Activated B cell treated with CpG ODN at 0.5 μM for 24 hours (primary cell): ENCODE results near the gene MYO18B. TPM values are rescaled to one million over a fixed set of nuclear protein-coding genes. Genes with fewer than 3 reads are reported as not detected.

Experiments used
- ATAC-seq: fragments of 200-7000 bp; cut with Tn5 transposase; one replicate; pipeline ENCODE4 v1.10.0; 2021; ENCODE audit warnings: low read depth, mild to moderate bottlenecking, moderate library complexity
- CTCF ChIA-PET: fragments of 350-600 bp; sonication (Branson Sonifier 250); formaldehyde crosslinking; loops from one replicate; lab custom pipeline; 2021; ENCODE audit warnings: antibody characterized with exemption; lab: Charles Lee
- POLR2A ChIA-PET: fragments of 350-600 bp; sonication (Branson Sonifier 250); formaldehyde crosslinking; loops from one replicate; lab custom pipeline; 2021; ENCODE audit warnings: antibody characterized with exemption; lab: Charles Lee
- DNase-seq: peaks from one replicate; pipeline ENCODE4 v3.0.0; 2022
- H3K27ac Mint-ChIP-seq: one replicate; pipeline ENCODE4 v1.8.0; 2020; ENCODE audit warnings: mixed read lengths
- H3K27me3 Mint-ChIP-seq: one replicate; pipeline ENCODE4 v1.8.0; 2021; ENCODE audit warnings: mixed read lengths
- H3K36me3 Mint-ChIP-seq: one replicate; pipeline ENCODE4 v1.8.0; 2021; ENCODE audit warnings: low read depth, mixed read lengths
- H3K4me1 Mint-ChIP-seq: one replicate; pipeline ENCODE4 v1.8.0; 2021; ENCODE audit warnings: mixed read lengths
- H3K4me3 Mint-ChIP-seq: one replicate; pipeline ENCODE4 v1.8.0; 2020; ENCODE audit warnings: mild to moderate bottlenecking, mixed read lengths
- H3K9me3 Mint-ChIP-seq: one replicate; pipeline ENCODE4 v1.8.0; 2020; ENCODE audit warnings: mixed read lengths
- intact Hi-C: fragments of 100-400 bp; cut with micrococcal nuclease; formaldehyde crosslinking; loops from one replicate; pipeline ENCODE4 v1.15.1; 2024
- total RNA-seq: library from RNA; stranded (reverse); gene quantifications from 2 replicates; pipeline ENCODE4 v1.2.3, GENCODE V29; 2022
- TF ChIP-seq, protein P1 (sequence below): fragments of 200-600 bp; IDR thresholded peaks from one replicate; pipeline ENCODE4 v1.8.0; 2022; ENCODE audit warnings: antibody characterized with exemption, mild to moderate bottlenecking

Gene MYO18B
- total RNA-seq, 1 donor from 2014 or later: 0.27 TPM

- H3K9me3 Mint-ChIP-seq: no peaks in the 10 kb centered on the region
- H3K27me3 Mint-ChIP-seq: peaks cover 13% of the 10 kb centered on the region
- DNase-seq: no peak
- H3K27ac Mint-ChIP-seq: no peak overlapping the region
- no peak overlapping the region for H3K4me3 Mint-ChIP-seq
- ChIA-PET CTCF (no interaction called here), POLR2A (no interaction called here)
- intact Hi-C loops: no loop called here
- no peak for ATAC-seq
- H3K36me3 Mint-ChIP-seq: no peaks in the 10 kb centered on the region
- H3K4me1 Mint-ChIP-seq: no peaks in the 10 kb centered on the region
- TF ChIP-seq, protein P1, sequence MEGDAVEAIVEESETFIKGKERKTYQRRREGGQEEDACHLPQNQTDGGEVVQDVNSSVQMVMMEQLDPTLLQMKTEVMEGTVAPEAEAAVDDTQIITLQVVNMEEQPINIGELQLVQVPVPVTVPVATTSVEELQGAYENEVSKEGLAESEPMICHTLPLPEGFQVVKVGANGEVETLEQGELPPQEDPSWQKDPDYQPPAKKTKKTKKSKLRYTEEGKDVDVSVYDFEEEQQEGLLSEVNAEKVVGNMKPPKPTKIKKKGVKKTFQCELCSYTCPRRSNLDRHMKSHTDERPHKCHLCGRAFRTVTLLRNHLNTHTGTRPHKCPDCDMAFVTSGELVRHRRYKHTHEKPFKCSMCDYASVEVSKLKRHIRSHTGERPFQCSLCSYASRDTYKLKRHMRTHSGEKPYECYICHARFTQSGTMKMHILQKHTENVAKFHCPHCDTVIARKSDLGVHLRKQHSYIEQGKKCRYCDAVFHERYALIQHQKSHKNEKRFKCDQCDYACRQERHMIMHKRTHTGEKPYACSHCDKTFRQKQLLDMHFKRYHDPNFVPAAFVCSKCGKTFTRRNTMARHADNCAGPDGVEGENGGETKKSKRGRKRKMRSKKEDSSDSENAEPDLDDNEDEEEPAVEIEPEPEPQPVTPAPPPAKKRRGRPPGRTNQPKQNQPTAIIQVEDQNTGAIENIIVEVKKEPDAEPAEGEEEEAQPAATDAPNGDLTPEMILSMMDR: no peak
Measured at GRCh38 chr22:25875461-25875860, 133.5 kb downstream of the MYO18B start.

- intact Hi-C loops: no loop called here
- ATAC-seq: no peak
- POLR2A ChIA-PET: no interaction called here
Measured at GRCh38 chr22:25876871-25877270, 134.9 kb downstream of the MYO18B start.

GRCh38 chr22:25878933-25879332 lies 136.9 kb downstream of the MYO18B start:
- no peak overlapping the region for H3K27ac Mint-ChIP-seq
- H3K36me3 Mint-ChIP-seq: no peaks in the 10 kb centered on the region
- TF ChIP-seq, protein P1: no peak
- peaks cover 23% of the 10 kb centered on the region for H3K27me3 Mint-ChIP-seq
- H3K4me1 Mint-ChIP-seq: no peaks in the 10 kb centered on the region
- ChIA-PET CTCF (no interaction called here), POLR2A (no interaction called here)
- H3K4me3 Mint-ChIP-seq: no peak overlapping the region
- intact Hi-C loops: no loop called here
- H3K9me3 Mint-ChIP-seq: no peaks in the 10 kb centered on the region
- no peak for ATAC-seq
- DNase-seq: no peak

More at GRCh38 chr22:25876871-25877270, 134.9 kb downstream of the MYO18B start:
- DNase-seq: no peak
- Mint-ChIP-seq H3K9me3 (no peaks in the 10 kb centered on the region), H3K27me3 (peaks cover 19% of the 10 kb centered on the region), H3K36me3 (no peaks in the 10 kb centered on the region), H3K4me3 (no peak overlapping the region), H3K4me1 (no peaks in the 10 kb centered on the region), H3K27ac (no peak overlapping the region)
- CTCF ChIA-PET: interaction anchor here (0.6 kb wide), 1 partner anchor 151 kb away, joined by 5 read pairs; no protein-coding TSS in a partner anchor
- TF ChIP-seq, protein P1: no peak

- Mint-ChIP-seq H3K27me3 (peaks cover 23% of the 10 kb centered on the region), H3K27ac (no peak overlapping the region), H3K4me1 (no peaks in the 10 kb centered on the region), H3K4me3 (no peak overlapping the region), H3K36me3 (no peaks in the 10 kb centered on the region), H3K9me3 (no peaks in the 10 kb centered on the region)
- ChIA-PET POLR2A (no interaction called here), CTCF (no interaction called here)
- DNase-seq (no peak), ATAC-seq (no peak)
- TF ChIP-seq, protein P1: no peak
- intact Hi-C loops: no loop called here
Measured at GRCh38 chr22:25880524-25880923, 138.5 kb downstream of the MYO18B start.

DNA sequence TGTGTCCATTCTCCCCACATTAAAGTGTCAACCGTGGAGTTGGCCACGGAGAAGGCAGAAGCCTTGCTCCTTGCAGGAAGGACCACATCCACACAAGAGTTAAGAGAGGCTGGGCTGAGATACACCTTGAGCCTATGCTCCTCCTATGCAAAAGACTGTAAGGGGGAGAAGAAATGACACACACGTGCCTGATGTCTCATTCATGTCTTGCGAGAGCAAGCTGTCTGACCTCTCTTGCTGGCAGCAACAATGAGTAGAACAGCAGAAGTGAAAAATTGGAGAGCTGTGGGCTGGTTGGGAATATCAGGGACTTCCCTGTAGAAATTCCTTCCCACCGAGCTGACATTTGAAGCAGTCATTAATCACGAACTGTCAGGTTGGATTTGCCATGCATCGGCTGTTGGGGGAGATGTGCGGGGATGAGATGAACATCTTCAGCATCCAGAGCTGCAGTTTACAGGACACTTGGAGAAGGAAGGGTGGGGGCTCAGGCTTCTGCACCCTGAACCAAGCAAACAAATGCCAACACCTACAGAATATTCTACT lies 139.3 kb downstream of the MYO18B start:
- H3K27me3 Mint-ChIP-seq: peaks cover 19% of the 10 kb centered on the region
- DNase-seq (no peak), ATAC-seq (no peak)
- TF ChIP-seq, protein P1: no peak
- no peaks in the 10 kb centered on the region for H3K36me3 Mint-ChIP-seq
- CTCF ChIA-PET: no interaction called here
- no peak overlapping the region for H3K27ac Mint-ChIP-seq
- H3K9me3 Mint-ChIP-seq: no peaks in the 10 kb centered on the region
- POLR2A ChIA-PET: no interaction called here
- no peak overlapping the region for H3K4me3 Mint-ChIP-seq
- intact Hi-C loops: no loop called here
- no peaks in the 10 kb centered on the region for H3K4me1 Mint-ChIP-seq
